HepG2 (cell line): Measurements from ENCODE around the gene CDKN1C. TPM values are rescaled to one million over a fixed set of nuclear protein-coding genes. Genes with fewer than 3 reads are reported as not detected.
A peak's percentile ranks its signal among the peaks of the same experiment; 100 is the strongest.

Source experiments
- ATAC-seq: fragments of 200-7000 bp; cut with Tn5 transposase; 3 replicates; pipeline ENCODE4 v1.9.1; 2020; ENCODE audit warnings: mild to moderate bottlenecking, moderate library complexity
- BruUV-seq: library from RNA; stranded (reverse); fragments of 400-500 nt; replicated peaks from 2 replicates; lab custom pipeline; 2021; lab: Mats Ljungman, UMichigan
- CTCF ChIA-PET: fragments of 300-600 bp; formaldehyde crosslinking; extraction: SDS; loops from one replicate; lab custom pipeline; 2021; ENCODE audit warnings: low total read pairs, inconsistent platforms, low intra/inter-chr PET ratio; lab: Yijun Ruan, JAX
- POLR2A ChIA-PET: fragments of 350-600 bp; sonication (Branson Sonifier 250); formaldehyde crosslinking; loops from one replicate; lab custom pipeline; 2020; ENCODE audit warnings: antibody characterized with exemption, inconsistent platforms; lab: Yijun Ruan, JAX
- DNase-seq: peaks from one replicate; pipeline ENCODE4 v3.0.0-alpha.2; 2015; ENCODE audit warnings: low spot score
- FAIRE-seq: peaks from 3 replicates; lab custom pipeline; 2011; peaks lifted over from hg19 to GRCh38; lab: Jason Lieb, UNC
- H2AFZ ChIP-seq: one replicate; pipeline ENCODE4 v1.6.1; 2011; ENCODE audit warnings: low read length, inconsistent platforms
- H3K27ac ChIP-seq: fragments of 300-600 bp; 3 replicates; pipeline ENCODE4 v1.8.0; 2011; ENCODE audit warnings: mixed run types, mild to moderate bottlenecking, mixed read lengths, low read length, inconsistent platforms; ENCODE audit not compliant: insufficient read depth; ENCODE audit errors: extremely low read length
- H3K27me3 ChIP-seq, 2 experiments: fragments of 200-600 bp in 1 of 2; 2 replicates in 1 of 2; 3 replicates in 1 of 2; pipeline versions ENCODE4 v1.6.0 to v1.8.0; 2011; ENCODE audit warnings: low read length in 2 of 2, mild to moderate bottlenecking in 2 of 2, moderate library complexity in 2 of 2, inconsistent platforms in 1 of 2; ENCODE audit not compliant: insufficient read depth in 2 of 2, control insufficient read depth in 1 of 2
- H3K36me3 ChIP-seq, 2 experiments: fragments of 200-600 bp in 1 of 2; replicated peaks in 1 of 2; 2 replicates in 1 of 2; 3 replicates in 1 of 2; pipeline versions ENCODE4 v1.5.1 to v1.8.0; 2011; ENCODE audit warnings: low read length in 2 of 2, inconsistent platforms in 1 of 2; ENCODE audit not compliant: insufficient read depth in 2 of 2, control insufficient read depth in 1 of 2
- H3K4me1 ChIP-seq: 2 replicates; pipeline ENCODE4 v1.5.1; 2012; ENCODE audit warnings: low read length, inconsistent platforms; ENCODE audit not compliant: insufficient read depth
- H3K4me2 ChIP-seq: 2 replicates; pipeline ENCODE4 v1.6.0; 2011; ENCODE audit warnings: low read depth, low read length, inconsistent platforms
- H3K4me3 ChIP-seq, 3 experiments: fragments of 200-600 bp in 1 of 3; sonication (generic), shearing (Covaris generic) in 1 of 3; replicated peaks in 1 of 3; 2 replicates each; pipeline ENCODE4 v1.5.1; 2011 to 2016; ENCODE audit warnings: low read length in 3 of 3, inconsistent platforms in 2 of 3, low read depth in 2 of 3, mild to moderate bottlenecking in 2 of 3, control low read depth in 1 of 3, mixed read lengths in 1 of 3; ENCODE audit not compliant: insufficient read depth in 1 of 3
- H3K79me2 ChIP-seq: one replicate; pipeline ENCODE4 v1.6.1; 2011; ENCODE audit warnings: low read length, inconsistent platforms; ENCODE audit not compliant: insufficient read depth
- H3K9ac ChIP-seq: 2 replicates; pipeline ENCODE4 v1.6.0; 2011; ENCODE audit warnings: mild to moderate bottlenecking, low read depth, low read length, inconsistent platforms; ENCODE audit not compliant: insufficient read depth
- H3K9me3 ChIP-seq: 2 replicates; pipeline ENCODE4 v1.5.1; 2012; ENCODE audit warnings: mild to moderate bottlenecking, low read length
- H4K20me1 ChIP-seq: 2 replicates; pipeline ENCODE4 v1.6.0; 2011; ENCODE audit warnings: inconsistent platforms, mild to moderate bottlenecking, low read length, moderate library complexity; ENCODE audit not compliant: insufficient read depth
- AGO1 ChIP-seq: fragments of 200-400 bp; formaldehyde crosslinking; IDR thresholded peaks from 2 replicates; pipeline ENCODE4 v1.6.1; 2017; ENCODE audit warnings: mild to moderate bottlenecking, low read depth, low read length, moderate library complexity; ENCODE audit not compliant: poor library complexity, severe bottlenecking
- AGO2 ChIP-seq: fragments of 200-400 bp; formaldehyde crosslinking; optimal IDR thresholded peaks from 2 replicates; pipeline ENCODE3; 2017; ENCODE audit warnings: mild to moderate bottlenecking, low read depth, low read length, moderate library complexity
- FOXJ3 ChIP-seq: sonication (generic); formaldehyde crosslinking; IDR thresholded peaks from 2 replicates; pipeline ENCODE4 v1.4.0; 2020; ENCODE audit warnings: missing genetic modification reagents, mild to moderate bottlenecking, borderline replicate concordance
- KDM3A ChIP-seq: IDR thresholded peaks from 2 replicates; pipeline ENCODE4 v1.6.1; 2018; ENCODE audit warnings: low read depth, missing compliant biosample characterization
- MEIS1 ChIP-seq: sonication (generic); formaldehyde crosslinking; IDR thresholded peaks from 2 replicates; pipeline ENCODE4 v1.9.0; 2021; ENCODE audit warnings: mild to moderate bottlenecking, missing genetic modification reagents, moderate library complexity, borderline replicate concordance
- NBN ChIP-seq: fragments of 450-650 bp; conservative IDR thresholded peaks from 2 replicates; pipeline ENCODE4 v1.6.1; 2017
- PHB2 ChIP-seq: fragments of 450-650 bp; IDR thresholded peaks from 2 replicates; pipeline ENCODE4 v1.6.1; 2018; ENCODE audit not compliant: partially characterized antibody
- PREB ChIP-seq: sonication (generic); formaldehyde crosslinking; IDR thresholded peaks from 2 replicates; pipeline ENCODE4 v1.4.0; 2020; ENCODE audit warnings: missing genetic modification reagents
- SALL2 ChIP-seq: sonication (generic); formaldehyde crosslinking; IDR thresholded peaks from 2 replicates; pipeline ENCODE4 v1.8.1; 2023; ENCODE audit warnings: mild to moderate bottlenecking, missing genetic modification reagents, inconsistent platforms
- THYN1 ChIP-seq: sonication (generic); formaldehyde crosslinking; IDR thresholded peaks from 2 replicates; pipeline ENCODE4 v1.8.1; 2023; ENCODE audit warnings: low read depth, mild to moderate bottlenecking, moderate library complexity, missing genetic modification reagents, borderline replicate concordance
- ZMYM4 ChIP-seq: sonication (generic); formaldehyde crosslinking; IDR thresholded peaks from 2 replicates; pipeline ENCODE4 v1.8.1; 2023; ENCODE audit warnings: mild to moderate bottlenecking, missing genetic modification reagents
- ZNF235 ChIP-seq: sonication (generic); formaldehyde crosslinking; IDR thresholded peaks from 2 replicates; pipeline ENCODE4 v1.8.1; 2023; ENCODE audit warnings: mild to moderate bottlenecking, missing genetic modification reagents, borderline replicate concordance
- WGBS: methylation state at CpG from one replicate; pipeline ENCODE4 v1.1.6; 2017; ENCODE audit warnings: low lambda C conversion rate; 5-methylcytosine and 5-hydroxymethylcytosine counted together
- in situ Hi-C: cut with HindIII; loops from 2 replicates; pipeline ENCODE4 v1.10.0; 2017; ENCODE audit warnings: low pct_unique_long_range_greater_than_20kb; ENCODE audit not compliant: extremely low pct_ligation_motif_present
- intact Hi-C: fragments of 100-400 bp; cut with micrococcal nuclease; formaldehyde crosslinking; loops from one replicate; pipeline ENCODE4 v1.10.0; 2022; ENCODE audit not compliant: unreplicated experiment
- polyA plus RNA-seq, 8 experiments: library from polyadenylated mRNA; depleted of rRNA in 3 of 8; stranded (reverse) in 7 of 8; unstranded in 1 of 8; fragments of >200 nt; fragmentation: Illumina TruSeq in 4 of 8; extraction: Trizol in 4 of 8; gene quantifications; 2 replicates each; pipeline versions ENCODE4 v1.2.1 to v1.2.3, GENCODE V29; 2011 to 2016; ENCODE audit warnings: low read depth in 4 of 8, missing spikeins in 1 of 8, mixed read lengths in 1 of 8; ENCODE audit not compliant: insufficient read depth in 1 of 8
- total RNA-seq, 5 experiments: library from RNA; depleted of rRNA; stranded (reverse); fragments of >200 nt; fragmentation: Illumina TruSeq; extraction: Trizol; gene quantifications; 2 replicates each; pipeline ENCODE4 v1.2.3, GENCODE V29; 2016; ENCODE audit warnings: low read depth in 1 of 5

CDKN1C gene
- total and polyA plus RNA-seq, 2 of the 13 experiments (the other 11 are each of a cell fraction or from before 2014, with no cell fraction given) = not detected

GRCh38 chr11:2927851-2928604, 42.5 kb upstream of the CDKN1C start:
- no peak overlapping the region for H3K27ac ChIP-seq

More at GRCh38 chr11:2927851-2928604, 42.5 kb upstream of the CDKN1C start:
- BruUV-seq = no TSS peak
- FAIRE-seq = no peak
- ChIA-PET POLR2A (interaction anchor here (0.9 to 2.3 kb wide), 2 partner anchors 25 kb away, joined by 4 to 18 read pairs; a partner anchor contains a TSS), CTCF (no interaction called here)
- intact Hi-C loops = no loop called here
- no peak overlapping the region for H3K9ac ChIP-seq
- no peaks in the 10 kb centered on the region for H3K36me3 ChIP-seq
- H2AFZ ChIP-seq = no peak overlapping the region
- peaks cover 22% of the 10 kb centered on the region for H3K4me1 ChIP-seq
- in situ Hi-C loops = no loop called here
- no peak for ATAC-seq
- DNase-seq = no peak
- H3K27me3 ChIP-seq = peaks cover 7 to 32% of the 10 kb centered on the region in 2 experiments
- H3K4me2 ChIP-seq = peak overlapping the region; percentile 65
- TF ChIP-seq KDM3A (no peak), AGO1 (peak; percentile 45), ZNF235 (CRISPR knock-in tag) (no peak), FOXJ3 (CRISPR knock-in tag) (no peak), MEIS1 (no peak), THYN1 (CRISPR knock-in tag) (no peak), AGO2 (peak; percentile 22), NBN (no peak), PREB (CRISPR knock-in tag) (no peak), ZMYM4 (no peak), SALL2 (CRISPR knock-in tag) (no peak), PHB2 (no peak)
- no peaks in the 10 kb centered on the region for H3K9me3 ChIP-seq
- 0 out of 2 replicates have a peak, but pooled peaks cover 2% of the 10 kb centered on the region for H4K20me1 ChIP-seq
- 60% methylated on average over 19 of the region's 25 CpGs for WGBS
- H3K4me3 ChIP-seq = peak overlapping the region in 2 of 3 experiments; percentile 49 to 70; a peak in 3 of 6 replicates
- H3K79me2 ChIP-seq = no peaks in the 10 kb centered on the region
